Activated T-cell treated with anti-CD3 and anti-CD28 coated beads for 1 hour (primary cell): ENCODE results near the gene ARRDC5.
"Not testable (repeated sequence)": the region's sequence is repeated elsewhere in the genome, so short reads cannot be mapped to it uniquely, and the experiment has no call there.

ENCODE experiments used
- DNase-seq: peaks from one replicate; pipeline ENCODE4 v3.0.0-alpha.2; 2020; ENCODE audit warnings: low read depth

Gene ARRDC5

DNA sequence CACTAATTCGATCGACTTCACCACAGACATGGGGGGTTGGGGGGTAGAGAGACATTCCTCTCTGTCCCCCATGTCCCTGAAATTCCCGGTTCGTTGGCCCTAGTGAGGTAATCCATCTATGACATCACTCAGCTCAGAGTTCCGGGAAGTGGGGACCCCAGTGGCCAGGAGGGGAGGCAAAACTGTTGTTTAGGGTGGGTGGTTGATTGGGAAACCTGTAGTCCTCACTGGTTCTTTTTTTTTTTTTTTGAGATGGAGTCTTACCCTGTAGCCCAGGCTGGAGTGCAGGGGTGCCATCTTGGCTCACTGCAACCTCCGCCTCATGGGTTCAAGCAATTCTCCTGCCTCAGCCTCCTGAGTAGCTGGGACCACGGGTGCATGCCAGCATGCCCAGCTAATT is at the start of gene ARRDC5:
Gene ARRDC5, minus strand, starts transcription at position 101 of the 400 bp plus-strand sequence. Its CDS starts 71 bp downstream, at position 30.
- no peak for DNase-seq

DNA sequence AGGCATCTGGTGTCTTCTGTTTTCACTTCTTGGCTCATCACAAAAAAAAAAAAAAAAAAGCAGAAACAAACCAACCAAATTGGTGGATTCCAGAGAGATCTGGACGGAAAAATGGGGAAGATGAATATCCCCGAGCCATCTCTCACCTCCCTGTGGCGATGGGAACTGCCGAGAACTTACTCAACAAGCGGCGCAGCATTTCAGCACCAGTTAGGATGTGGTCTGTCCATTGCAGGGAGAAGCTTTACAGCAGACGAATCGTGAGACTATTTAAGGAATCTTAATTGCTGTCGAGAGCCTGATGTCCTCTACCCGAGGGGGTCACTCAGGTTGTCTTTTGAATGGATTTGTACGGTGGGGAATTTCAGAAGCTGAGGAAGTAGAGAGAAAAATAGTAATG is 49.0 kb upstream of the ARRDC5 start:
- no peak for DNase-seq

DNA sequence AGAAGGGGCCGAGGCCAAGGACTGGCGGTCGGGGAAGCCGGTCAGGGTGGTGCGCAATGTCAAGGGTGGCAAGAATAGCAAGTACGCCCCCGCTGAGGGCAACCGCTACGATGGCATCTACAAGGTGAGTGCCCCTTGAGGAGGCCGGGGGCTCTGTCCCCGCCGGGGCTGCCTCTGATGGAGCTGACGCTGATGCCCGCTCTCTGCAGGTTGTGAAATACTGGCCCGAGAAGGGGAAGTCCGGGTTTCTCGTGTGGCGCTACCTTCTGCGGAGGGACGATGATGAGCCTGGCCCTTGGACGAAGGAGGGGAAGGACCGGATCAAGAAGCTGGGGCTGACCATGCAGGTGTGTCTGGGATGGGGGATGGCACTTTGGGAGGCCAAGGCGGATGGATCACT is 48.0 kb upstream of the ARRDC5 start:
- not testable (repeated sequence) for DNase-seq

DNA sequence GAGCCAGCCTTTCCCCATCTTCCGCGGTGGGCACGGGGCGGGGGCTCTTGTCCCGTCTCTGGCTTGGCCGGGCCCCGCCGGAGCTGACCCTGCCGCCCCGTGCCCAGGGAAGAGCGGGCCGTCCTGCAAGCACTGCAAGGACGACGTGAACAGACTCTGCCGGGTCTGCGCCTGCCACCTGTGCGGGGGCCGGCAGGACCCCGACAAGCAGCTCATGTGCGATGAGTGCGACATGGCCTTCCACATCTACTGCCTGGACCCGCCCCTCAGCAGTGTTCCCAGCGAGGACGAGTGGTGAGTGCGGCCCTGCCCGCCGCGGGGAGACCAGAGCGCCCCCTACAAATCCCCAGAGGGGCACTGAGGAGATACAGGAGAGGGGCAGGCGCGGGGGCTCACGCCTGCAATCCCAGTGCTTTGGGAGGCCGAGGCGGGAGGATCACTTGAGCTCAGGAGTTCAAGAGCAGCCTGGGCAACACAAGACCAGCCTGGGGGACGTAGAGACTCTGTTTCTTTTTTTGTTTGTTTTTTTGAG is 39.0 kb upstream of the ARRDC5 start:
- not testable (repeated sequence) for DNase-seq

DNA sequence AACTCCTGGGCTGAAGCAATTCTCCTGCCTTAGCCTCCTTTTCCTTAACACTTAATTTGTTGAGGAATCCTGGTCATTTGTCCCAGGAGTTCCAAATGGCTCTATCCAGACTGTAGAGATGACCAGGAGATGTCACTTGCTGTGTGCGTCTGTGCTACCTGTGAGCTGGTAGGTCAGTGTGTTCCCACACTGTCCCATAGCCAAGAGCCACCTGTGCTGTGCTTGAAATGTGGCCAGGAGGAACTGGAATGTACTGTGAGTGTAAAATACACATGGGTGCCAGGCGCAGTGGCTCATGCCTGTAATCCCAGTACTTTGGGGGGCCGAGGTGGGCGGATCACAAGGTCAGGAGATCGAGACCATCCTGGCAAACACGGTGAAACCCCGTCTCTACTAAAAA is 36.8 kb upstream of the ARRDC5 start:
- no peak for DNase-seq

DNA sequence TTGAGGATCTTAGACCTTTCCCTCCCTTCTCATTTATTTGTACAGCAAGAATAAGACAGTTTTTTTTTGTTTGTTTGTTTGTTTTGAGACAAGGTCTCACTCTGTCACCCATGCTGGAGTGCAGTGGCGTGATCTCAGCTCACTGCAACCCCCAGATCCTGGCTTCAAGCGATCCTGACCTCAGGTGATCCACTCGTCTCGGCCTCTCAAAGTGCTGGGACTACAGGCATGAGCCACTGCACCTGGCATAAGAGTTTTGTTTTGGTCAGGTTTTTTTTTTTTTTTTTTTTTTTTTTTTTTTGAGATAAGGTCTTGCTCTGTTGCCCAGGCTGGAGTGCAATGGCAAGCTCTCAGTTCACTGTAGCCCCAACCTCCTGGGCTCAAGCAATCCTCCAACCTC is 35.8 kb upstream of the ARRDC5 start:
- DNase-seq = not testable (repeated sequence)

DNA sequence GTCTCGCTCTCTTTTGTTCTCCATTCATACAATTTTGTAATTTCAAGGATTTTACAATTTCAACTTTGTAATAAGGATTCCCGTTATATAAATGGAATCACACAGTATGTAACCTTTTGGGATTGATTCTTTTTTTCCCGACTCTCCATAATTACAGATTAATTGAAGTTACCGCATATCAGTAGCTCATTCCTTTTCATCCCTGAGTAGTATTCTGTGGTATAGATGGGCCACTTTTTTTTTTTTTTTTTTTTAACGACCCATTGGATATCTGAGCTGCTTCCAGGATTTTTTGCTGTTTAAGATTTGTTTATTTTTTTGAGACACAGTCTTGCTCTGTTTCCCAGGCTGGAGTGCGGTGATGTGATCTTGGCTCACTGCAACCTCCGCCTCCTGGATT is 34.4 kb upstream of the ARRDC5 start:
- no peak for DNase-seq

DNA sequence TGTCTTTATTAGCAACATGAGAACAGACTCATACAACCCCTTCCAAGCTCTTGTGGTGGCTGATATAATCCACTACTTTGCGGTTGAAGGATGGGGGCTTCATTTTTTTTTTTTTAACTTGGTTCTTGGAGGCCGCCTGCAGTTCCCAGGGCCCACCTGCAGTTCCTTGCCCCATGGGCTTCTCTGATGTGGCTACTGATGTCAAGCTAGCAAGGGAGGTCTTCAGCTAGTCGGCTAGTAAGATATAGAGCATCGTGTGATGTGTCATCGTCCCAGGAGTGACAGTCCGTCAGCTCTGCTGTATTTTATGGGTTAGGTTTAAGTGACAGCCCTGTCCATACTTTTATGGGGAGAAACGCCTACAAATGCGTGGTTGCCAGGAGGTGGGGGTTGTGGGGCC is 32.7 kb upstream of the ARRDC5 start:
- DNase-seq = no peak

DNA sequence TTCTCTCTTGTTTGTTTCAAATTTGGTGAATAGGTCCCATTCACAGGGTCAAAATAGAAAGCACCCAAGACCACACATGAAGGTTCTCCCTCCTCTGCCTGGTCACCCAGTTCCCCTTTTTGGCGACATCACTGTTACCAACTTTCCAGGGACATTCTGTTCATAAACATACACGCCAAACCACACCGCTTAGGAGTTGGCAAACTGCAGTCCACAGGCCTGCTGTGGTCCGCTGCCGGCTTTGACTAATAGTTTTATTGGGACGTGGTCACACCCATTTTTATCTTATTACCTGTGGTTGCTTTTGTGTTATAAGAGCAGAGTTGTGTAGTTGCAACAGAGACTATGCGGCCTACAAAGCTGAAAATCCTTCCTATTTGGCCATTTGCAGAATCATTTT is 30.8 kb upstream of the ARRDC5 start:
- DNase-seq = no peak

DNA sequence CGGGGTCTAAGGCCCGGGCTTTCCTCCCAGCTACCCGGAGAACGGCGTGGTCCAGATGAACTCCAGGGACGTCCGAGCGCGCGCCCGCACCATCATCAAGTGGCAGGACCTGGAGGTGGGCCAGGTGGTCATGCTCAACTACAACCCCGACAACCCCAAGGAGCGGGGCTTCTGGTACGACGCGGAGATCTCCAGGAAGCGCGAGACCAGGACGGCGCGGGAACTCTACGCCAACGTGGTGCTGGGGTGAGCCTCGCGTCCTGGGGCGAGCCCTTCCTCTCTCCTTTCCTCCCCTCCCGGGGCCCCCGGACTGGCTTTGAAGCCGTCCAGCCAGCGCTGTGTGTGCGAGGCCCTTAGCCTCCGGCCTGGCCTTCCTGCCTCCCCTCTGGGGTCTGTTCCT is 30.0 kb upstream of the ARRDC5 start:
- no peak for DNase-seq

DNA sequence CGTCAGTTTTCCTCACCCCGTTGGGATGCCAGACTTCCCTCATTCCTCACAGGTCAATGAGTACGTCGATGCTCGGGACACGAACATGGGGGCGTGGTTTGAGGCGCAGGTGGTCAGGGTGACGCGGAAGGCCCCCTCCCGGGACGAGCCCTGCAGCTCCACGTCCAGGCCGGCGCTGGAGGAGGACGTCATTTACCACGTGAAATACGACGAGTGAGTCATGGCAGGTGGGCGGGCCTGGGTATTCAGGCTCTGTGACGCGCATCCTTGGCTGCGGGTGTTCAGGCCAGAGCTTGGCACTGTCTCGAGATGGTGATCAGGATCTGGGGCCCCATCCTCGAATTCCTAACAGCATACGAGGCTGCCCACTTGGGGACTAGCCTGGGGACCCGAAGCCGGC is 28.0 kb upstream of the ARRDC5 start:
- DNase-seq = no peak

DNA sequence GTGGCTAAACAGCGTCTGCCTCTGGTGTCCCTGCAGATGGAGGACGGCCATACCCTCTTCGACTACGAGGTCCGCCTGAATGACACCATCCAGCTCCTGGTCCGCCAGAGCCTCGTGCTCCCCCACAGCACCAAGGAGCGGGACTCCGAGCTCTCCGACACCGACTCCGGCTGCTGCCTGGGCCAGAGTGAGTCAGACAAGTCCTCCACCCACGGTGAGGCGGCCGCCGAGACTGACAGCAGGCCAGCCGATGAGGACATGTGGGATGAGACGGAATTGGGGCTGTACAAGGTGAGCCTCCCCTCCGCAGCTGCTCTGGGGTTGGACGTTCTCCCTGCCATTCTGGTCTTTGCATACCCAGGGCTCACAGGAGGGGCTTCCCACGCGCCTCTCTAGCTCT is 26.5 kb upstream of the ARRDC5 start:
- DNase-seq = no peak

DNA sequence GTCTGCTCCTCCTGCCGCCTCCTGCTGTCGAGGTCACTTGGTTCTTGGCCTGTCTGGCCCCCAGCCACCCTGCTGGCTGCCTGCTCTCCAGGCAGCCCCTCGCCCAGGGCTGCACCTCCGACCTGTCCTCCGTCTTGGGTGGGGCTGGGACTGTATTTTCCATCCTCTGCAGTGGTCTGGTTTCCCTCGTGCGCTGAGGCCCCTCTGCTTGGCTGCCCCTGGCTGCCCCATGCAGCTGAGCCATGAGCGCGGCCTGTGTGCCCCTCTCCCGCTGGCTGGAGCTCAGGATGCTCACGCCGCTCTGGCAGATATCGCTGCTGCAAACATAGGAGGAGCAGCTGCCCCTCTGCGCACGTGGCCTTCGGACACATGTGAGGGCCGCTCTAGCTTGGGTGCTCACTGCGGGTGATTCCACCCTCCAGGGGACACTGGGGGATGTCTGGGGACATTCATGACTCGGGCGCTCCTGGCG is 20.6 kb upstream of the ARRDC5 start:
- DNase-seq = no peak

DNA sequence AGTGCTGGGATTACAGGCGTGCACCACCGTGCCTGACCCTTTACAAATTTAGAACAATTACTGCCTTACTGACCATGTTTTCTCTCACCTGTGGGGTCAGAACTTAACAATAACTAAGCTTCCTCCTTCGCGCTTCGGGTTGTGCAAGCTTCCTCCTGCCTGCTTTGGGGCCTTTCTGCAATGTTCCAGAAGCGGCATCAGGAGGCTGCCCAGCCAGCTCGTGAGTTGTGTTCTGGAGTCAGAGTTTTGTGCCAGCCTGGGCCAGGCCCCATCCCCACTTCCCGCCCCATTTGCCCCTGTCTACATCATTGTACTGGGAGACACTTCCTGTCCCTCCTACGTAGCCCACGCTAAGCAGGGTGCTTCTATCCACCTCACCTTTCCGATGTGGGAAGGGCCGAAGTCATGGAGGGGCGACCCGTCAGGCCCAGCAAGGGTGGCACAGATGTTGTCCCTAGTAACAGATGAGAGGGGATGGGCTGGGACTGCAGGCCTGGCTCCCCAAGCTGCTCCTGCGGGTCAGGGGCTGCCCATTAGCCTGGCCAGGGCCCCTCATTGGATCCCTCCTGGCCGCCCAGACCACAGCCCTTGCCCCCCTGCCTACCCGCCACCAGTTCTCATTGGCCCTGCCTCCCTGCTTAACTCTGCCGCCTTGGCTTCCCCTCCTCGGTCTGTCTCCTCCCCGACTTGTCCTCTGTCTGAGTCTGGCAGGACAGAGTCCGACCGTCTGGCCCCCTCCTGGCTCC is 20.0 kb upstream of the ARRDC5 start:
- DNase-seq = no peak

DNA sequence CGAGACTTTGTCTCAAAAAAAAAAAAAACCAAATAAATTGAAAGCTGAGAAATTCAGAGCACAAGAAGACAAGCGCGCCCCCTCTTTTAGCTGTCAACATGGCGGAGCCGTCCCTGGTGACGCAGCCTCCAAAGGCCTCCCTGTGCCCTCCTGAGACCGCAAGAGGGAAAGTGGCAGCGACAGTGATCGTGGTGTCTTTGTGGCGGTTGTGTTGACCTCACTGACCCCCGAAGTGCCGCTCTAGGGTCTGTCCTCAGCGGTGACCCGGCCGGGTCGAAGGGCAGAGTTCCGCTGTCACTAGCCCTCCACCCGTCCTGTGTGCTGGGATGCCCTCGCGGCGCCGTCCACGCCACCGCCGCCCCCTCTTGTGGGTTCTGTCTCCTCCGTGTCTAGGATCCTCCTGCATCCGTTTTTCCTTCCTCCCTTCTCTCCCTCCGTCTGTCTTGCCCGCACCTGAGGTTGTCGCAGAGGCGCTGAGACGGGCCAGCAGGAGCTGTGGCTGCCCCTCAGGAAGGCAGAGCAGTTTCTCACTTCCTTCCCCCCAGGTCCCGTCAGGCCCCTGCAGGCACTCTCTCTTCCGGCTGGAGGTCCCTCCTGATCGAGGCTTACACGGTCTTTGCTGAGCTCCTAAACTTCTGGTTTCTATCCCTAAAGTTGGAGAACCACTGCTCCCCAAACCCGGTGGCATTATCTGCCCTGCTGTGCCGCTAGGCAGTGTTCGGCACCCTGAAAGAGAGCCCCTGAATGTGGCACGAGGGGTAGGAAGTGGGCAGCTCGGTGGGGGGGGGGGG is 13.8 kb upstream of the ARRDC5 start:
- DNase-seq = peak; percentile 30

DNA sequence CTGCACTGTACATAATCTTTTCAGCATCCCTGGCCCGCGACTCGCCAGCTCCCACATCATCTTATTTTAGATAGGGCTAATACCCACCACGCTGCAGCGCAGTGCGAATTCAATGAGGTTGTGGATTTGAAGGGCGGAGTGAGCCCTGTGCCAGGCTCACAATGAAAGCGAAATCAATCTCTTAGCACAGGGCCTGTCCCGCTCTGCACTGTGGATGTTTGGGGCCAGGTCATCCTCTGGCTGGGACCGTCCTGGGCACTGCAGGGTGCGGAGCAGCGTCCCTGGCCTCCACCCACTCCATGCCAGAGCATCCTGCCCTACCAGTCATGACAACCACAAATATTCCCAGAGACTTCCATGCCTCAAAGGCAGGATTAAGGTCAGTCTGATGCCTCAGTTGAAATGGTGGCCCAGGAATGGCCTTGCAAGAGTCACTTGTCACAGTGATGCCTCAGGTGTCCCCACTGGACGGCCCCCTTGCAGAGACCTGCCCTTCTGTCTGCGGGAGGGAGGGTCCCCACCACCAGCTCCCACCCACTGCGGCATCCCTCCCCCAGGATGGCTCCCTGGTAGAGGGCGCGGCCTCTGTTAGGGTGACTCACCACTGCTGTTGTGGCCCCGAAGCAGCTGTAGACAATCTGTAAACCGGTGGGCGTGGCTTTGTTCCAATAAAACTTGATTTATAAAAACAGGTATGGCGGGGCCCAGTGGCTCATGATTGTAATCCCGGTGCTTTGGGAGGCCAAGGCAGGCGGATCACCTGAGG is 12.2 kb upstream of the ARRDC5 start:
- peak; percentile 75 for DNase-seq

DNA sequence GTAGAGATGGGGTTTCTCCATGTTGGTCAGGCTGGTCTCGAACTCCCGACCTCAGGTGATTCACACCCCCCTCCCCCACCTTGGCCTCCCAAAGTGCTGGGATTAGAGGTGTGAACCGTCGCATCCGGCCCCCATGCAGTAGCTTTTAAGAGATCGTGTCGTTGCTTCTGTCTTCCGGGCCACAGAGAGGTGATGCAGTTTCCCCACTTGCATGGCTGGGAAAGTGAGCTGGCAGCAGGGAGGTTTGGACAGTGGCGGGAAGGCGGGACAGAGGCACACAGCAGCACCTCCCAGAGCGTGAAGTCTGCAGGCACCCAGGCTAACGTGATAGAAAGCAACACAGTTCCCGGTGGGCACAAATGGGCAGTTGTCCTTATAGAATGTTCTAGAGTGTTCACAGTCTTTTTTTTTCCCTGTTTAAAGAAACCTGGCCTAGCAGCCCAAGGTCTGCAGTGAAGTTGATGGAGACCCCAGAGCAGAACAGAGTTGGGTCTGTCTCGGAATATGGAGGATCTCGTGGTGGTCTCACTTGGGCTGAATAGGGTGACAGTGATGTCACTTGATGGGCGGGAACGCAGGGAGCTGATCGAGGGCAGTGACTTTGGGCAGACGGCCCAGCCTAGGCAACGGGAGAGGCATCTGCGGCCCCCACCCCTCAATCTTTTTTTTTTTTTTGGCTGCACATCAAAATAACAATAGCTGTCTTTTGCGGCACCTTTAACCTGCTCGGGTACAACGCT is 11.5 kb upstream of the ARRDC5 start:
- no peak for DNase-seq

DNA sequence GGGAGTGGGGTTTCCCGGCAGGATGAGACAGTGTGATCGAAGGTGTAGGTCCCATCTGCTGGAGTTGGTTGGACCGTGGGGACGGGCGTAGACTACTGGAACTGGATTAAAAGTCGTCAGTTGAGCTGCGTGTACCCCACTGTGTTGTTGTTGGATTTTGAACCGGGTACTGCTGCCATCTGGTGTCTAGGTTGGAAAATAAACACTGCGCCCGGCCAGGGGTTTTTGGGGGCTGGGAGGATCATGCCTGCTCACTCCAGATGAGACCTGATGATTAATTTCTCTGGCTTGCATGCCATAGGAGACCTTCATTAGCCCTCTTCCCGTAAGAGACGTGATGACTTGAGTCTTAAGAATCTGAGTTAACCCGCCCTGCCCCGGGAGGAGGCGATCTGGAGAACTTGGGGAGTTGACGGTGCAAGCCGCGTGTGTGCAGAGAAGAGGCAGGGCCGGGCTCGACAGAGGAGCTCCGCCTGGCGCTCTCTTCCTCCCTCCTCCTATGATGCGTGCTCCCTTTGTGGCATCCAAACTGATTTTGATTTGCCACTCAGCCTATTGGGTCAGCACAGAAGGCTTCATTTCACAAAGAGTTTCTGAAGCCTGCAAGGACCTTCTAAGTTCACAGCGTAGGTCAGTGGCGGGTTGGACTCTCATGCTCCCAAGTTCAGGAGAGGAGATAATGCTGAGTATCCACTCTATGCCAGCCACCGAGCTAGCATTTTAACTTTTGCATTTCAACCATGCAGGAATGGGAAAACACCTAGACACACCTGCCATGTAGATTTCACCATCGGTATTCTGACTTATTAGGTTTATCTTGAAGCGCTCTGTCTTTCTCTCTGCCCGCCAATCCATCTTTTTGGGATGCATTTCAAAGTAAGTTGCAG is 9.3 kb upstream of the ARRDC5 start:
- peak; percentile 56 for DNase-seq

DNA sequence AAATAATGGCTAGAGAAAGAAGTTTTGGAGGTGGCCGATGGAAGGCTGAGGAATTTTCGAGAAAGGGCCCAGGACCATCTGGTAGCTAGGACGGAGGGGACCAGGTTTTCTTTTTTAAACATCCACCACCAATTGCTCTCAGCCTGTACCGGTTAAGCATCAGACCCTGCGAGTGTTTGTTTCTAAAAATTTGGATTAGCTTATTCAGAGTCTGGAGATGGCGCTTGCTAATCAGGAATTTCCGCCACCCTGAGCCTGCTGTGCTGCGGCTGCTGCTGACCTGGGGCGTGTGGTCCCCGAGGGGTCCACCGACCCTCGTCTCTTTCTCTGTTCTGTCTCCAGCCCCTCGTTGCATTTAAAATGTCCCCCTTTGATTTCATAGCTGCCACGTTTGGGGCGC is 8.6 kb upstream of the ARRDC5 start:
- DNase-seq = no peak

DNA sequence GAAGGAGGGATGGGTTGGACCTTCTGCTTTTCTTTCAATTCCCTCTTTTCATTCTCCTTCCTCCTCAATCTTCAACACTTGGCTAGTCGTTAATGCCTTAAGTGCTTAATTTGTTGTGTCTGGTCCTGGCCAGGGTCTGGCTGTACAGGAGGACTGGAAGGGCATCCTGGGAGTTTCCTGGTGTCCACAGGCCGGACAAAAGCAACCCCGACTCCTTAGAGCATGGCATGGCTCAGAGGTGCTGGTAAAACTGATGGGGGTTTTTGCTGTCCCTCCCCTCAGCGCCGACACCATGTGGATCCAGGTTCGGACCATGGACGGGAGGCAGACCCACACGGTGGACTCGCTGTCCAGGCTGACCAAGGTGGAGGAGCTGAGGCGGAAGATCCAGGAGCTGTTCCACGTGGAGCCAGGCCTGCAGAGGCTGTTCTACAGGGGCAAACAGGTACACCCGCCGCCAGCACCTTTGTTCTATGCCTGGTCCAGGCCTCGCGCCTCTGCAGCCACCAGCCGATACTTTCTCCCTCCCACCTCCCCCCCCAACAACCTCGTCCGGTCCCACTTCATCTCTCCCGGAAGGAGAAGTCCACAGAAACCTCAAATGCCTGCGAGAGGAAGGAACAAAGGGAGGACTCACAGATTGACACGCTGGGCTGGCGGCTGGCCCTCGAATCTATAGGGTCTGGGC is 8.0 kb upstream of the ARRDC5 start:
- no peak for DNase-seq
